Loucy (cell line): ENCODE measurements around the gene AQP12A.

ENCODE experiments used
- CTCF ChIP-seq: fragments of 200-600 bp; sonication (generic); conservative IDR thresholded peaks from 2 replicates; pipeline ENCODE4 v1.5.1; 2014; ENCODE audit warnings: mild to moderate bottlenecking, antibody characterized with exemption, low read length
- EZH2phosphoT487 ChIP-seq: fragments of 200-600 bp; IDR thresholded peaks from 2 replicates; pipeline ENCODE4 v1.6.1; 2018; ENCODE audit warnings: antibody characterized with exemption, mild to moderate bottlenecking, moderate library complexity, borderline replicate concordance

- TF ChIP-seq CTCF (no peak), EZH2phosphoT487 (no peak)
Observed at GRCh38 chr2:240655931-240656886, 35.5 kb upstream of the AQP12A start.
